ENCODE results near the gene PDE11A. TPM values are rescaled to one million over a fixed set of nuclear protein-coding genes. Genes with fewer than 3 reads are reported as not detected.
A peak's percentile ranks its signal among the peaks of the same experiment; 100 is the strongest.
"Not testable (repeated sequence)": the region's sequence is repeated elsewhere in the genome, so short reads cannot be mapped to it uniquely, and the experiment has no call there.

The PDE11A gene
- total and polyA plus RNA-seq, 4 donors: 0.03 to 1.2 (median 0.58) TPM

GRCh38 chr2:177806025-177806424, 266.6 kb downstream of the PDE11A start:
- Histone ChIP-seq H3K27me3 (ENCODE audit: control insufficient read depth in 1 of 2, insufficient read depth in 2 of 2, low read length in 1 of 2) (no peaks in the 10 kb centered on the region), H3K36me3 (ENCODE audit: control insufficient read depth in 1 of 2, insufficient read depth in 2 of 2, low read length in 1 of 2) (no peaks in the 10 kb centered on the region), H3K4me3 (ENCODE audit: low read length in 2 of 2) (no peak overlapping the region), H3K4me1 (ENCODE audit: control insufficient read depth in 1 of 2, insufficient read depth in 2 of 2, low read length in 2 of 2) (no peaks in the 10 kb centered on the region), H3K27ac (ENCODE audit: low read depth in 1 of 2, low read length in 2 of 2) (no peak overlapping the region), H3K9me3 (ENCODE audit: control insufficient read depth, low read length) (no peaks in the 10 kb centered on the region)
- no peak for DNase-seq
- no peak for ATAC-seq (ENCODE audit: low FRiP score)
- intact Hi-C loops (cut with DNase I): no loop called here

- ATAC-seq (ENCODE audit: low FRiP score): no peak
- DNase-seq: no peak
- intact Hi-C loops (cut with DNase I): no loop called here
Measured at GRCh38 chr2:177799531-177799930, 273.0 kb downstream of the PDE11A start.

GRCh38 chr2:177797808-177798207, 274.8 kb downstream of the PDE11A start:
- Histone ChIP-seq H3K4me1 (ENCODE audit: control insufficient read depth in 1 of 2, insufficient read depth in 2 of 2, low read length in 2 of 2) (no peaks in the 10 kb centered on the region), H3K36me3 (ENCODE audit: control insufficient read depth in 1 of 2, insufficient read depth in 2 of 2, low read length in 1 of 2) (no peaks in the 10 kb centered on the region), H3K27ac (ENCODE audit: low read depth in 1 of 2, low read length in 2 of 2) (no peak overlapping the region), H3K27me3 (ENCODE audit: control insufficient read depth in 1 of 2, insufficient read depth in 2 of 2, low read length in 1 of 2) (no peaks in the 10 kb centered on the region), H3K4me3 (ENCODE audit: low read length in 2 of 2) (no peak overlapping the region), H3K9me3 (ENCODE audit: control insufficient read depth, low read length) (no peaks in the 10 kb centered on the region)
- 17 to 23% methylated on average over 1 of the region's 1 CpG for WGBS, 2 donors
- DNase-seq (no peak), ATAC-seq (ENCODE audit: low FRiP score) (no peak)
- intact Hi-C loops (cut with DNase I): no loop called here

More at GRCh38 chr2:177799531-177799930, 273.0 kb downstream of the PDE11A start:
- H3K9me3 ChIP-seq (ENCODE audit: control insufficient read depth, low read length): no peaks in the 10 kb centered on the region
- 29 to 33% methylated on average over 1 of the region's 1 CpG for WGBS, 2 donors
- no peak overlapping the region for H3K4me3 ChIP-seq (ENCODE audit: low read length in 2 of 2)
- no peak overlapping the region for H3K27ac ChIP-seq (ENCODE audit: low read depth in 1 of 2, low read length in 2 of 2)
- no peaks in the 10 kb centered on the region for H3K4me1 ChIP-seq (ENCODE audit: control insufficient read depth in 1 of 2, insufficient read depth in 2 of 2, low read length in 2 of 2)
- no peaks in the 10 kb centered on the region for H3K27me3 ChIP-seq (ENCODE audit: control insufficient read depth in 1 of 2, insufficient read depth in 2 of 2, low read length in 1 of 2)
- no peaks in the 10 kb centered on the region for H3K36me3 ChIP-seq (ENCODE audit: control insufficient read depth in 1 of 2, insufficient read depth in 2 of 2, low read length in 1 of 2)

GRCh38 chr2:177796654-177797415, 275.7 kb downstream of the PDE11A start:
- Histone ChIP-seq H3K27ac (ENCODE audit: low read depth in 1 of 2, low read length in 2 of 2) (no peak overlapping the region), H3K4me1 (ENCODE audit: control insufficient read depth in 1 of 2, insufficient read depth in 2 of 2, low read length in 2 of 2) (no peaks in the 10 kb centered on the region), H3K4me3 (ENCODE audit: low read length in 2 of 2) (no peak overlapping the region), H3K27me3 (ENCODE audit: control insufficient read depth in 1 of 2, insufficient read depth in 2 of 2, low read length in 1 of 2) (no peaks in the 10 kb centered on the region), H3K36me3 (ENCODE audit: control insufficient read depth in 1 of 2, insufficient read depth in 2 of 2, low read length in 1 of 2) (no peaks in the 10 kb centered on the region), H3K9me3 (ENCODE audit: control insufficient read depth, low read length) (no peaks in the 10 kb centered on the region)
- WGBS, 2 donors: 53 to 54% methylated on average over 4 of the region's 4 CpGs
- DNase-seq (no peak), ATAC-seq (ENCODE audit: low FRiP score) (no peak)
- intact Hi-C loops (cut with DNase I): no loop called here

- no peaks in the 10 kb centered on the region for H3K4me1 ChIP-seq (ENCODE audit: control insufficient read depth in 1 of 2, insufficient read depth in 2 of 2, low read length in 2 of 2)
- no peak overlapping the region for H3K27ac ChIP-seq (ENCODE audit: low read depth in 1 of 2, low read length in 2 of 2)
- H3K27me3 ChIP-seq (ENCODE audit: control insufficient read depth in 1 of 2, insufficient read depth in 2 of 2, low read length in 1 of 2): no peaks in the 10 kb centered on the region
- no peaks in the 10 kb centered on the region for H3K36me3 ChIP-seq (ENCODE audit: control insufficient read depth in 1 of 2, insufficient read depth in 2 of 2, low read length in 1 of 2)
- no peak overlapping the region for H3K4me3 ChIP-seq (ENCODE audit: low read length in 2 of 2)
- 89 to 95% methylated on average over 2 of the region's 2 CpGs for WGBS, 2 donors
- DNase-seq (no peak), ATAC-seq (ENCODE audit: low FRiP score) (no peak)
- no peaks in the 10 kb centered on the region for H3K9me3 ChIP-seq (ENCODE audit: control insufficient read depth, low read length)
- intact Hi-C loops (cut with DNase I): no loop called here
Measured at GRCh38 chr2:177796011-177796410, 276.6 kb downstream of the PDE11A start.

GRCh38 chr2:177785143-177785542, 287.4 kb downstream of the PDE11A start:
- ATAC-seq (ENCODE audit: low FRiP score): not testable (repeated sequence)

GRCh38 chr2:177784745-177785067, 287.9 kb downstream of the PDE11A start:
- no peaks in the 10 kb centered on the region for H3K4me1 ChIP-seq (ENCODE audit: control insufficient read depth in 1 of 2, insufficient read depth in 2 of 2, low read length in 2 of 2)
- whole genome bisulfite sequencing, 2 donors: 79 to 88% methylated on average over 1 of the region's 1 CpG
- no peak overlapping the region for H3K4me3 ChIP-seq (ENCODE audit: low read length in 2 of 2)
- H3K27me3 ChIP-seq (ENCODE audit: control insufficient read depth in 1 of 2, insufficient read depth in 2 of 2, low read length in 1 of 2): no peaks in the 10 kb centered on the region
- intact Hi-C loops (cut with DNase I): no loop called here
- no peaks in the 10 kb centered on the region for H3K36me3 ChIP-seq (ENCODE audit: control insufficient read depth in 1 of 2, insufficient read depth in 2 of 2, low read length in 1 of 2)
- H3K9me3 ChIP-seq (ENCODE audit: control insufficient read depth, low read length): no peaks in the 10 kb centered on the region
- H3K27ac ChIP-seq (ENCODE audit: low read depth in 1 of 2, low read length in 2 of 2): no peak overlapping the region
- DNase-seq: no peak
- peak; percentile 44 for ATAC-seq (ENCODE audit: low FRiP score)

More at GRCh38 chr2:177785143-177785542, 287.4 kb downstream of the PDE11A start:
- H3K27ac ChIP-seq (ENCODE audit: low read depth in 1 of 2, low read length in 2 of 2); H3K9me3 ChIP-seq (ENCODE audit: control insufficient read depth, low read length); DNase-seq; intact Hi-C loops (cut with DNase I); H3K27me3 ChIP-seq (ENCODE audit: control insufficient read depth in 1 of 2, insufficient read depth in 2 of 2, low read length in 1 of 2); H3K4me1 ChIP-seq (ENCODE audit: control insufficient read depth in 1 of 2, insufficient read depth in 2 of 2, low read length in 2 of 2); H3K4me3 ChIP-seq (ENCODE audit: low read length in 2 of 2); H3K36me3 ChIP-seq (ENCODE audit: control insufficient read depth in 1 of 2, insufficient read depth in 2 of 2, low read length in 1 of 2): not testable (repeated sequence)
- WGBS, 2 donors: 78 to 82% methylated on average over 2 to 6 of the region's 6 CpGs

GRCh38 chr2:177783835-177784744, 288.5 kb downstream of the PDE11A start:
- ATAC-seq (ENCODE audit: low FRiP score) (peak; percentile 56), DNase-seq (no peak)
- no peak overlapping the region for H3K4me3 ChIP-seq (ENCODE audit: low read length in 2 of 2)
- H3K36me3 ChIP-seq (ENCODE audit: control insufficient read depth in 1 of 2, insufficient read depth in 2 of 2, low read length in 1 of 2): no peaks in the 10 kb centered on the region
- no peaks in the 10 kb centered on the region for H3K4me1 ChIP-seq (ENCODE audit: control insufficient read depth in 1 of 2, insufficient read depth in 2 of 2, low read length in 2 of 2)
- no peaks in the 10 kb centered on the region for H3K9me3 ChIP-seq (ENCODE audit: control insufficient read depth, low read length)
- no peak overlapping the region for H3K27ac ChIP-seq (ENCODE audit: low read depth in 1 of 2, low read length in 2 of 2)
- H3K27me3 ChIP-seq (ENCODE audit: control insufficient read depth in 1 of 2, insufficient read depth in 2 of 2, low read length in 1 of 2): no peaks in the 10 kb centered on the region
- intact Hi-C loops (cut with DNase I): no loop called here
- 50 to 62% methylated on average over 2 of the region's 2 CpGs for WGBS, 2 donors

- Histone ChIP-seq H3K36me3 (ENCODE audit: control insufficient read depth in 1 of 2, insufficient read depth in 2 of 2, low read length in 1 of 2) (no peaks in the 10 kb centered on the region), H3K9me3 (ENCODE audit: control insufficient read depth, low read length) (no peaks in the 10 kb centered on the region), H3K27me3 (ENCODE audit: control insufficient read depth in 1 of 2, insufficient read depth in 2 of 2, low read length in 1 of 2) (peaks cover 0 to 2% of the 10 kb centered on the region in 2 donors), H3K4me3 (ENCODE audit: low read length in 2 of 2) (no peak overlapping the region), H3K27ac (ENCODE audit: low read depth in 1 of 2, low read length in 2 of 2) (no peak overlapping the region), H3K4me1 (ENCODE audit: control insufficient read depth in 1 of 2, insufficient read depth in 2 of 2, low read length in 2 of 2) (no peaks in the 10 kb centered on the region)
- no peak for DNase-seq
- intact Hi-C loops (cut with DNase I): no loop called here
- ATAC-seq (ENCODE audit: low FRiP score): no peak
Measured at GRCh38 chr2:177783091-177783490, 289.5 kb downstream of the PDE11A start.
